Measurements from ENCODE around the gene SGMS1.

Gene SGMS1

DNA sequence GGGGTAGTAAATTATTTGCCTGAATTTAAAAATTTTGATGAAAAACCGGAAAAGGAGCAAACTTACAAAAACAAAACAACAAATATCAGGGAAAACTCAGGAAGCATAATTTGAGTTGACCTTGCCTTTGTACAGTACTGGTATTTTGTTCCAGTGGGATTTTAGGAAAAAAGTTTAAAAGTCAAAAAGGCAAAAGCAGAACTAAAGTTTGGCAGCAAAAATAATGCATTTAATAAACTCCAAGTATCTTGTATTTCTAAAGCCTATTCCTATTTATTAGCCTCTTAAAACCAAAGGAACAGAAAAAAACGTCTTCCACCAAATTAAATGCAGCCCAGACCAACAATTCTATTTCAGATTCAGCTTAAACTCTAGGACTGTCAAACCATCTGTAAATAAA is 281.8 kb downstream of the SGMS1 start:
- H3K4me3 ChIP-seq (ENCODE audit: low read length), result no peak overlapping the region
- TF ChIP-seq, protein P1, sequence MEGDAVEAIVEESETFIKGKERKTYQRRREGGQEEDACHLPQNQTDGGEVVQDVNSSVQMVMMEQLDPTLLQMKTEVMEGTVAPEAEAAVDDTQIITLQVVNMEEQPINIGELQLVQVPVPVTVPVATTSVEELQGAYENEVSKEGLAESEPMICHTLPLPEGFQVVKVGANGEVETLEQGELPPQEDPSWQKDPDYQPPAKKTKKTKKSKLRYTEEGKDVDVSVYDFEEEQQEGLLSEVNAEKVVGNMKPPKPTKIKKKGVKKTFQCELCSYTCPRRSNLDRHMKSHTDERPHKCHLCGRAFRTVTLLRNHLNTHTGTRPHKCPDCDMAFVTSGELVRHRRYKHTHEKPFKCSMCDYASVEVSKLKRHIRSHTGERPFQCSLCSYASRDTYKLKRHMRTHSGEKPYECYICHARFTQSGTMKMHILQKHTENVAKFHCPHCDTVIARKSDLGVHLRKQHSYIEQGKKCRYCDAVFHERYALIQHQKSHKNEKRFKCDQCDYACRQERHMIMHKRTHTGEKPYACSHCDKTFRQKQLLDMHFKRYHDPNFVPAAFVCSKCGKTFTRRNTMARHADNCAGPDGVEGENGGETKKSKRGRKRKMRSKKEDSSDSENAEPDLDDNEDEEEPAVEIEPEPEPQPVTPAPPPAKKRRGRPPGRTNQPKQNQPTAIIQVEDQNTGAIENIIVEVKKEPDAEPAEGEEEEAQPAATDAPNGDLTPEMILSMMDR (conservative IDR thresholded peaks at IDR 0.05; ENCODE audit: low read length), result no peak
- DNase-seq (ENCODE audit: low read depth), result no peak

- no peak for DNase-seq (ENCODE audit: low read depth)
- H3K4me3 ChIP-seq (ENCODE audit: low read length), result no peak overlapping the region
- TF ChIP-seq, protein P1 (conservative IDR thresholded peaks at IDR 0.05; ENCODE audit: low read length), result no peak
Observed at GRCh38 chr10:50336140-50336539, 287.6 kb downstream of the SGMS1 start.

DNA sequence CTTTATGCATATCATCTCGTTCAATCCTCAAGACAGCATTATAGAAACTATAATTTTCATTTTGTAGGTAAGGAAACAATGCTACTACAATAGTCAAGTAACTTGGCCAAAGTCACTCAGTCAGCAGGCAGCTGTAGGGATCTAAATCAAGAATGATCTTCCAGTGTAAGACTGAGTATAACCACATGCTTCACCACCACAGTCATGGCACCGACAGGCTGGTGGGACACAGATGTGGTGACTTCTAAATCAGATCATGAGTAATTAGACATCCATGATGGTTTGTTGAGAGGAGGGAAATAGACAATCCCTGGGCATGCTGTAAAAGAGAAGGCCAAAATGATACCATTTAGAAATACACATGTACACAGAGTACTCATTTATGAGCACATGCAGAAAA is 288.4 kb downstream of the SGMS1 start:
- TF ChIP-seq, protein P1 (conservative IDR thresholded peaks at IDR 0.05; ENCODE audit: low read length), result no peak

DNA sequence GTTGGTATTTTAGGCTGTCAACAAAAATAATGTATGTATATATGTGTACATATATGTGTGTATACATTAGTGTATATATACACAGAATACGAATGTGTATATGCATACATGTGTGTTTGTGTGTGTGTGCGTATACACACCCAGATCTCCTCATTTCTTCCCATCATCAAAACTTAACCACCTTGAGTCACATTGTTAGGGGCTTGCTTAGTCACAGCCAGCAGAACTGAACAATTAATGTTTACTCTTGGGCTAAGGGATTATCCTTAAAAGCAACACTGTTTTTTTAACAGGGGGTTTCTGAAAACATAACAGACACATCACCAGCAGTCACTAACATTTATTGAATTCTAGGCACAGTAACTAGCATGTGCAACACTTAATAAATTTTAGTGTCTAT is 289.5 kb downstream of the SGMS1 start:
- TF ChIP-seq, protein P1 (conservative IDR thresholded peaks at IDR 0.05; ENCODE audit: low read length), result no peak
- no peak overlapping the region for H3K4me3 ChIP-seq (ENCODE audit: low read length)
- no peak for DNase-seq (ENCODE audit: low read depth)

More for the DNA sequence above, 288.4 kb downstream of the SGMS1 start:
- no peak for DNase-seq (ENCODE audit: low read depth)
- no peak overlapping the region for H3K4me3 ChIP-seq (ENCODE audit: low read length)

DNA sequence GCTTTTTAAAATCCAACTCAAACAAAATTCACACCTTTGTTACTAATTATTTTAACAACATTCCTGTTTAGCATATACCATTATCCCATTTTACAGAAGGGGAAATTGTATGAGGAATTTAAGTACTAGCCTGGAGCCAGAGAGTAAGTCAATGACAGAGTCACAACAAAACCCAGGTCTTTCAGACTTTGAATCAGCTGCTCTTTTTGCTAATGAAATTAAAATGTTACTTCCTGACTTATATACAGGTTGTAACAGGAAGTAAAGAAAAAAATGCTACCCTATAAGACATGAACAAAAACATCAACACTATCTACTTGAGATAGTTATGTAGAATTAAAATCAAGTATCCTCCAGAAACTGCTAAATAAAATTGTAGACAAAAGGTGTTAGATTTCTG is 289.9 kb downstream of the SGMS1 start:
- no peak overlapping the region for H3K4me3 ChIP-seq (ENCODE audit: low read length)
- no peak for DNase-seq (ENCODE audit: low read depth)
- TF ChIP-seq, protein P1 (conservative IDR thresholded peaks at IDR 0.05; ENCODE audit: low read length), result no peak

- no peak for DNase-seq (ENCODE audit: low read depth)
- H3K4me3 ChIP-seq (ENCODE audit: low read length), result no peak overlapping the region
- TF ChIP-seq, protein P1 (conservative IDR thresholded peaks at IDR 0.05; ENCODE audit: low read length), result no peak
Observed at GRCh38 chr10:50332108-50332842, 291.5 kb downstream of the SGMS1 start.

DNA sequence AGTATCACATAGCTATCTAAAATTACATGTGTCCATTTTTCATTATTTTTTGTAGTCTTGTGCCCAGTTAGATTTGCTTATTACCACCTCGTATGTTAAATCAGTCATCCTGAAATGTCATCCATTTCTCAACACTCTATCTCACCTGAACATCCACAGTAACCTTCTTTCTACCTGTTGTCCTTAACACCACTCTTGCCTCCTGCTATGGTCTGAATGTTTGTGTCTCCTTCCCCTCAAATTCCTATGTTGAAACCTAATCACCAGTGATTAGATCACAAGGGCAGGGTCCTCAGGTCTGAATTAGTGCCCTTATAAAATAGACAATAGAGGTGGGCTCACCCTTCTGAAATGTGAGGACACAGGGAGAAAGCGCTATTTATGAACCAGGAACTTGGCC is 292.3 kb downstream of the SGMS1 start:
- no peak overlapping the region for H3K4me3 ChIP-seq (ENCODE audit: low read length)
- TF ChIP-seq, protein P1 (conservative IDR thresholded peaks at IDR 0.05; ENCODE audit: low read length), result no peak
- no peak for DNase-seq (ENCODE audit: low read depth)
